Activated naive CD4-positive, alpha-beta T cell treated with anti-CD3 and anti-CD28 coated beads, Interleukin-2, amount 50 U/mL, for 72 hours (primary cell): ENCODE data around the gene TECPR2. TPM values are rescaled to one million over a fixed set of nuclear protein-coding genes. Genes with fewer than 3 reads are reported as not detected.

Experiments used
- ATAC-seq, 2 donors: fragments of 150-1000 bp; cut with Tn5 transposase; 2 replicates each; pipeline ENCODE4 v1.10.0; 2021; ENCODE audit warnings: mild to moderate bottlenecking in 2 of 2, moderate library complexity in 2 of 2
- DNase-seq, 2 donors: peaks; one replicate each; pipeline ENCODE4 v3.0.0; 2021 to 2022; ENCODE audit warnings: low spot score in 2 of 2
- H3K27ac Mint-ChIP-seq, 2 donors: one replicate each; pipeline ENCODE4 v1.8.0; 2022; ENCODE audit warnings: mild to moderate bottlenecking in 2 of 2, mixed read lengths in 2 of 2
- H3K36me3 Mint-ChIP-seq, 2 donors: one replicate each; pipeline ENCODE4 v1.8.0; 2022; ENCODE audit warnings: mixed read lengths in 2 of 2
- H3K9me3 Mint-ChIP-seq, 2 donors: one replicate each; pipeline ENCODE4 v1.8.0; 2022; ENCODE audit warnings: mixed read lengths in 2 of 2
- total RNA-seq, 2 donors: library from RNA; stranded (reverse); gene quantifications; one replicate each; pipeline ENCODE4 v1.2.3, GENCODE V29; 2022

TECPR2 gene
- total RNA-seq, 2 donors from 2014 or later, result 1.4 to 8.4 TPM

GRCh38 chr14:102457509-102457908, 94.8 kb downstream of the TECPR2 start:
- H3K36me3 Mint-ChIP-seq, result peaks cover 0 to 4% of the 10 kb centered on the region in 2 donors
- ATAC-seq, result no peak
- H3K9me3 Mint-ChIP-seq, result no peaks in the 10 kb centered on the region
- no peak for DNase-seq
- no peak overlapping the region for H3K27ac Mint-ChIP-seq

DNA sequence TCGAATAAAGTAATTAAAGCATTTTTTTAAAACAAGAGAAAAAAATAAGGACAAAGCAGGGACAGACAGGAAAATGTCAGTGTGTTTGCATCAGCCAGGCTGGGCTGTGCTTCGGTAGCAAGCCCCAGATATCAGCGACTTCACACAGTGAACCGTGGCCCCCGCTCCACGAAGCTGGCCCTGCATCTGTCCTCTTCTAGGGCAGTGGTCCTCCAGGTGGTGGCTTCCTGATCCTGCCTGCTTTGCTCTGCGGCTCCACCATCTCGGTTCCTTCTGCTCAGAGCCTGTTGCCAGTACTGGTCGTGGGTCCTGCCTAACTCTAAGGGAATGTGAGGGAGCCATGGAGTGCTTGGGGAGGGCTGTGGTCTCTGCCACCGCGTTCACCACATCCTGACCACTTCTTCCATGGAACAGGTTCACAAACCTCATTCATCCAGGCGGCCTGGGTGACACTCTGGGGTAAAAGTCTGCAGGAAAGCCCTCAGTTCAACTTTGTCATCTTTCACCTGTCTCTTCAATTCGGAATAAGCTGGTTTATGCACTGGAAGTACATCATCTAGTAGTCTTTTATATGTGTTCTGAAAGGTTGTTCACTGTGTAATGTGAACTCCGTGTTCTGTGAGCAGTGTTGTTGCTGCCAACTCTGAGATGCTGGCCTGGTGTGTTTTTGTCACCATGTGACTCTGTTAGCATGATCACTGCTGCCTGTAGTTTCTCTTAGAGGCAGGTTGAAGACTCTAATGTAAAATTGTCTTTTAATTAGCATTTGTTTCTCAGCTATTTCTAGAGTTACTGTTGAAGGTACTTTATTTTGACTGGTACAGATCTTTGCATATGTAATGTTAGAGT, 99.0 kb downstream of the TECPR2 start:
- no peak for ATAC-seq
- Mint-ChIP-seq H3K36me3 (no peaks in the 10 kb centered on the region), H3K9me3 (no peaks in the 10 kb centered on the region), H3K27ac (peak overlapping the region in 1 of 2 donors; percentile 33)
- no peak for DNase-seq

DNA sequence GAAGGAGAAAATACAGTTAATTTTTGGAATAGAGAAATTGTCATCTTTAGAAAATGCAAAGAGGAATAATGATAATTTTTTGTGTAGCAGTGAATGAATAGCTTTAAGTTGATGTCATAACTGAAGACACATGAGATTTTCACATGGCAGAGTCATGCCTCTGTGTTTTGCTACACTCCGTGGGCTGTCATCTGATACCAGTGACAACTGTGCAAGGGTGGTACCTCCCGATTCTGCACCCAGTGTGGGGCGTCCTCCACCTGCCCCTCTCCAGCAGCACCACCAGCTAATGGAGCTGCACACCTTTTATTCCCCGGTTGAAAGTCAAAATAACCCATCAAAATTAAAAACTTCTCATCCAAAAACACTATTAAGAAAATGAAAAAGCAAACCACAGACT, 99.7 kb downstream of the TECPR2 start:
- no peak overlapping the region for H3K27ac Mint-ChIP-seq
- DNase-seq, result no peak
- H3K9me3 Mint-ChIP-seq, result no peaks in the 10 kb centered on the region
- no peak for ATAC-seq
- no peaks in the 10 kb centered on the region for H3K36me3 Mint-ChIP-seq

- DNase-seq, result no peak
- H3K36me3 Mint-ChIP-seq, result peaks cover 0 to 6% of the 10 kb centered on the region in 2 donors
- no peak overlapping the region for H3K27ac Mint-ChIP-seq
Observed at GRCh38 chr14:102464006-102464405, 101.3 kb downstream of the TECPR2 start.

GRCh38 chr14:102464846-102465341, 102.2 kb downstream of the TECPR2 start:
- DNase-seq (no peak), ATAC-seq (no peak)
- Mint-ChIP-seq H3K9me3 (no peaks in the 10 kb centered on the region), H3K36me3 (peaks cover 0 to 6% of the 10 kb centered on the region in 2 donors), H3K27ac (no peak overlapping the region)

More at GRCh38 chr14:102464006-102464405, 101.3 kb downstream of the TECPR2 start:
- no peaks in the 10 kb centered on the region for H3K9me3 Mint-ChIP-seq
- ATAC-seq, result no peak

- no peaks in the 10 kb centered on the region for H3K9me3 Mint-ChIP-seq
Observed at GRCh38 chr14:102469261-102469660, 106.5 kb downstream of the TECPR2 start.

GRCh38 chr14:102471921-102472790, 109.4 kb downstream of the TECPR2 start:
- H3K9me3 Mint-ChIP-seq, result no peaks in the 10 kb centered on the region
- peaks cover 0 to 6% of the 10 kb centered on the region in 2 donors for H3K36me3 Mint-ChIP-seq
- H3K27ac Mint-ChIP-seq, result no peak overlapping the region
- DNase-seq, result no peak
- ATAC-seq, result no peak

More at GRCh38 chr14:102469261-102469660, 106.5 kb downstream of the TECPR2 start:
- ATAC-seq, result no peak
- H3K36me3 Mint-ChIP-seq, result peaks cover 0 to 6% of the 10 kb centered on the region in 2 donors
- no peak overlapping the region for H3K27ac Mint-ChIP-seq
- no peak for DNase-seq

DNA sequence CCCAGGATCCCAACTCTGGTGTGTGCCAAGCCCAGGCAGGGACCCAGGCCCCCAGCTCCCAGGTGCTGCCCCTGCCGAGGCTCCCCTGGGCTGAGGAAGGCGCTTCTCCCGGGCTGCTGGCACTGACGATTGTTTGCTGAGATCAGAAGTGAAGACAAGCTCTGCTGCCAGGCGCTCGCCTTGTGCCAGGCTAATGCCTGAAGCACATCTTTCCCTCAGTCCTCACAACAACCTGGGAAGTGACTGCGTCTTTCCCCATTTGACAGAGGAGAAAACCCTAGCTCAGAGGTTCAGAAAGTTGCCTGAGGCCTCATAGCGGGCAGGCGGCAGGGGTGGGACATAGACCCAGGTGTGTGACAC, 110.0 kb downstream of the TECPR2 start:
- DNase-seq, result no peak
- ATAC-seq, result no peak
- Mint-ChIP-seq H3K36me3 (peaks cover 0 to 6% of the 10 kb centered on the region in 2 donors), H3K27ac (peak overlapping the region in 1 of 2 donors; percentile 29), H3K9me3 (no peaks in the 10 kb centered on the region)

DNA sequence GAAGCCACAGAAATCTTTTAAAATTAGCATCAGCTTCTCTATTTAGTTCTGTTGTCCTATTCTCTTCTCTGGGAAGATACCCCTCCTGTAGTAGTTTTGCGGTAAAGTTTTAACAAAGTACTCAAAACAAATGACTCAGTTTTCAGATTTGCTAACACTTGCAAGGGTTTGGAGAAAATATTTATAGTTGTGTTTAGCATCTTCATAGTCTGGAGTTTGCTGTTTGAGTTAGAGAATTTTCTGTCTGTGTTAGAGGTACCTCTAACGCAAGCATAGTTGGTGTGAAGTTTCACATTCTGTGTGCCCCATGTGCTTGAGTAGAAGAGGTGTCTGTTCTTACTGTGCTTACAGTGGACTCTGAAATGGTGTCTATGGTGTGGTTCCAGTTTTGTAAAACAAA, 110.8 kb downstream of the TECPR2 start:
- H3K27ac Mint-ChIP-seq, result no peak overlapping the region

DNA sequence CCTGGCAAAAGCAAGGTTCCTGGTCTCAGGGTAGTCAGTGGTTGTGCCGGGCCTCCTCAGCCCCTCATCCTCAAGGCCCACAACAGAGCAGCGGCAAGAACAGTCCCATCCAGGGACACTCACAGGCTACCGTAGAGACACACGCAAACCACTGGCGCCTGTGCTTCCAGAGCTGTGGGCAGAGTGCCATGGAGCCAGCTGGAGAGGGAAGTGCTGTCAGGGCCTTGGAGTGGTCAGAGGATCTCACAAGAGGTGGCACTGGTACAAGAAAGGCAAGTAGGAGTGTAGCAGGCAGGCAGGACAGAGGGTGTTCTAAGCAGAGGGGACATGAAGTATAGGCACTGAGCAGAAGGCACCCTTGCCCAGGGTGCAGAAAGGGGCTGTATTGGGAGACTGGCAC, 112.2 kb downstream of the TECPR2 start:
- no peak overlapping the region for H3K27ac Mint-ChIP-seq
- DNase-seq (no peak), ATAC-seq (no peak)

More for the DNA sequence above, 110.8 kb downstream of the TECPR2 start:
- no peak for ATAC-seq
- H3K36me3 Mint-ChIP-seq, result peaks cover 0 to 2% of the 10 kb centered on the region in 2 donors
- H3K9me3 Mint-ChIP-seq, result no peaks in the 10 kb centered on the region
- DNase-seq, result no peak

DNA sequence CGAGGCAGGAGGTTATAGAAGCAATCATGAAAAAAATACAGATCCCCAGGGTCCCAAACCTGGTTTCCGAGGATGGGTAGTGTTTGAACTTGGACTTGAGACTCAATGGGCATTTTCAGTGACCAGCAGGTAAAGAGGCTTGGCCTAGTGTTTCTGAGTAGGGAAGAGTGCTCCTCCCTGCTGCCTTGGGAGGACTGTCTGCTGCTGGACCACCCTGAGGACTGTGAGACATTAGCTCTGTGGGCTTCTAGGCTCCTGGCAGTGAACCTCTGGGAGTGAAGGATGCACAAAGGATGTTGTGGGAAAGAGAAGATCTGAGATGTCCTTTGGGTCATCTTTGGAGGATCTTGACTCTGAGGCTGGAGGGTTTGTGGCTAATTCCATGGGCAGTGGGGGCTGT, 116.4 kb downstream of the TECPR2 start:
- H3K9me3 Mint-ChIP-seq, result peaks cover 5% of the 10 kb centered on the region in 2 donors
- peaks cover 6 to 7% of the 10 kb centered on the region in 2 donors for H3K36me3 Mint-ChIP-seq
- DNase-seq (no peak), ATAC-seq (no peak)
- no peak overlapping the region for H3K27ac Mint-ChIP-seq

More for the DNA sequence above, 112.2 kb downstream of the TECPR2 start:
- Mint-ChIP-seq H3K36me3 (no peaks in the 10 kb centered on the region), H3K9me3 (no peaks in the 10 kb centered on the region)

DNA sequence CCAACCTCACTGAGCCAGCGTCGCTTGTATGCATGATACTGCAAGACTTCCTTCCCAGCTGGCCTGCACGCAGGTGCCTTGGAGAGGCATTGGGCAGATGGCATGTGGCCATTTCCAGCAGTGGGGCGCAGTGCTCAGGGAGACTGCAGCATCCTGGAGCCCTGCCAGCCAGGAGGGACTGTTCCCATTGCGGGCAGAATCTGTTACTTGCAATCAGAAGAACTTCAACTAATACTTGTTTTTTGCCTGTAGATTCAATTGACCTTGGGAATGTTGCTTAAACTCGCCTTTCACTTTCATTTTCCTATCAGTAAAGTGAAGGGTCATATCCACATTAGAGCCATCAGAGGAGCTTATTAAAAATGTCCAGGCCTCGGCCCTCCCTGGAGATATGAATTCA, 117.0 kb downstream of the TECPR2 start:
- ATAC-seq (no peak), DNase-seq (no peak)
- H3K9me3 Mint-ChIP-seq, result peaks cover 5% of the 10 kb centered on the region in 2 donors
- H3K27ac Mint-ChIP-seq, result peak overlapping the region in 1 of 2 donors; percentile 82
- H3K36me3 Mint-ChIP-seq, result peaks cover 6 to 7% of the 10 kb centered on the region in 2 donors

- no peak for ATAC-seq
- H3K36me3 Mint-ChIP-seq, result peaks cover 6 to 7% of the 10 kb centered on the region in 2 donors
- no peak overlapping the region for H3K27ac Mint-ChIP-seq
- no peak for DNase-seq
- peaks cover 5% of the 10 kb centered on the region in 2 donors for H3K9me3 Mint-ChIP-seq
Observed at GRCh38 chr14:102481371-102481770, 118.6 kb downstream of the TECPR2 start.

GRCh38 chr14:102481791-102482238, 119.1 kb downstream of the TECPR2 start:
- Mint-ChIP-seq H3K36me3 (peaks cover 6 to 7% of the 10 kb centered on the region in 2 donors), H3K27ac (no peak overlapping the region), H3K9me3 (peaks cover 5% of the 10 kb centered on the region in 2 donors)
- no peak for DNase-seq
- ATAC-seq, result no peak

- ATAC-seq (no peak), DNase-seq (no peak)
- peaks cover 6 to 7% of the 10 kb centered on the region in 2 donors for H3K36me3 Mint-ChIP-seq
- H3K9me3 Mint-ChIP-seq, result peaks cover 5% of the 10 kb centered on the region in 2 donors
- H3K27ac Mint-ChIP-seq, result no peak overlapping the region
Observed at GRCh38 chr14:102484316-102484715, 121.6 kb downstream of the TECPR2 start.

DNA sequence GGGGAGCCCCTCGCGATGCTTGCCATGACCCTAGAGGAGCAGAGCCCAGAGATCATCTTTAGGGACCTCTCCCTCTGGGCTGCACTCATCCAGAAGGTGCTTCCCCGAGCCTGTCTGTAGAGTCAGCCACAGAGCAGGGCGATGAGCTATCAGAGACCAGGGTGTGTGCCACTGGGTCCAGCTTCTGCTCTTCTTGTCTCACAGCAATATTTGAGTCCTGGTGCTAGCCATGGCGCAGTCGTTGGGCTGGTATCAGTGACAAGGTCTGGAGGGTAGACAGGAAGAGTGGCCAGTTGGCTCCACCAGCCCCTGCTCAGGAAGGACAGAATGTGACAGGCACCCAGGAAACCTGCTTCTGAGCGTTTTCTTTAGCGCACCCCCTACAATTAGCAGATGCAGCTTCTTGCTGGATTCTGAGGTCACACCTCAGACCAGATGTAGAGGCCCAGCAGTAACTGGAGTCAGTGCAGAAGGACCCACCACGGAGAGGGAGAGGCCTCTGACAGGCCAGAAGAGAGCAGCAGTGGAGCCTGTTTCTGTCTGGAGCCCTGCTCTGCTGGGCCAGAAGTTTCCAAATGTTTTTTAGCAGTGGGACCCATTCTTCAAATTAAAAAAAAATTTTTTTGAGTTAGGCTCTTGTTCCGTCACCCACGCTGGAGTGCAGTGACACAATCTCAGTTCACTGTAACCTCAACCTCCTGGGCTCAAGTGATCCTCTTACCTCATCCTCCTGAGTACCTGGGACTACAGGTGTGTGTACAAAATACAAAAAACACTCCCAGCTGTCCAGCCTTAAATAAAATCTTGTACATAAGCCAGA, 123.2 kb downstream of the TECPR2 start:
- Mint-ChIP-seq H3K36me3 (peaks cover 6 to 7% of the 10 kb centered on the region in 2 donors), H3K9me3 (peaks cover 5% of the 10 kb centered on the region in 2 donors), H3K27ac (no peak overlapping the region)
- ATAC-seq (no peak), DNase-seq (no peak)
